Neural progenitor cell (in vitro differentiated cells): ENCODE results near the gene VAMP3. TPM values are rescaled to one million over a fixed set of nuclear protein-coding genes. Genes with fewer than 3 reads are reported as not detected.
A peak's percentile ranks its signal among the peaks of the same experiment; 100 is the strongest.

Experiments
- DNase-seq: peaks from one replicate; pipeline ENCODE4 v3.0.0-alpha.2; 2016; ENCODE audit warnings: low spot score
- H2AFZ ChIP-seq: fragments of 200-600 bp; sonication (generic); replicated peaks from 2 replicates; pipeline ENCODE4 v1.6.1; 2016; ENCODE audit warnings: antibody characterized with exemption
- H3F3A ChIP-seq: fragments of 200-600 bp; sonication (generic); 2 replicates; pipeline ENCODE4 v1.6.1; 2016; ENCODE audit warnings: antibody characterized with exemption, low read depth
- H3K27ac ChIP-seq: fragments of 200-600 bp; sonication (generic); 2 replicates; pipeline ENCODE4 v1.5.1; 2016; ENCODE audit warnings: mild to moderate bottlenecking
- H3K27me3 ChIP-seq: fragments of 200-600 bp; sonication (generic); 2 replicates; pipeline ENCODE4 v1.6.1; 2016; ENCODE audit warnings: mild to moderate bottlenecking, moderate library complexity
- H3K36me3 ChIP-seq: fragments of 200-600 bp; sonication (generic); 2 replicates; pipeline ENCODE4 v1.5.1; 2016
- H3K4me1 ChIP-seq: fragments of 200-600 bp; sonication (generic); 2 replicates; pipeline ENCODE4 v1.6.1; 2016; ENCODE audit warnings: mixed run types
- H3K4me2 ChIP-seq: fragments of 200-600 bp; sonication (generic); 2 replicates; pipeline ENCODE4 v1.6.1; 2016
- H3K4me3 ChIP-seq: fragments of 200-600 bp; sonication (generic); 2 replicates; pipeline ENCODE4 v1.5.1; 2016
- H3K79me2 ChIP-seq: fragments of 200-600 bp; sonication (generic); 2 replicates; pipeline ENCODE4 v1.6.1; 2016; ENCODE audit warnings: low read depth
- H3K9ac ChIP-seq: fragments of 200-600 bp; sonication (generic); 2 replicates; pipeline ENCODE4 v1.6.1; 2016
- H3K9me3 ChIP-seq: fragments of 200-600 bp; sonication (generic); 2 replicates; pipeline ENCODE4 v1.5.1; 2016; ENCODE audit warnings: low read depth
- H4K20me1 ChIP-seq: fragments of 200-600 bp; sonication (generic); 2 replicates; pipeline ENCODE4 v1.6.1; 2016; ENCODE audit warnings: low read depth
- H3K27ac Mint-ChIP-seq: 3 replicates; pipeline ENCODE4 v1.8.0; 2021; ENCODE audit warnings: mixed read lengths
- H3K27me3 Mint-ChIP-seq: 2 replicates; pipeline ENCODE4 v1.8.0; 2022; ENCODE audit warnings: low read depth, mild to moderate bottlenecking, inconsistent platforms, moderate library complexity, mixed read lengths; ENCODE audit not compliant: insufficient read depth
- H3K36me3 Mint-ChIP-seq: 3 replicates; pipeline ENCODE4 v1.8.0; 2021; ENCODE audit warnings: mixed read lengths
- H3K4me1 Mint-ChIP-seq: 3 replicates; pipeline ENCODE4 v1.8.0; 2021; ENCODE audit warnings: mixed read lengths
- H3K4me3 Mint-ChIP-seq: 3 replicates; pipeline ENCODE4 v1.8.0; 2021; ENCODE audit warnings: mild to moderate bottlenecking, moderate library complexity, mixed read lengths
- H3K9me3 Mint-ChIP-seq: 3 replicates; pipeline ENCODE4 v1.8.0; 2020; ENCODE audit warnings: mixed read lengths
- CTCF ChIP-seq: fragments of 200-600 bp; sonication (generic); IDR thresholded peaks from 2 replicates; pipeline ENCODE4 v1.5.1; 2017; ENCODE audit warnings: antibody characterized with exemption, mild to moderate bottlenecking
- EZH2 ChIP-seq: fragments of 200-600 bp; sonication (generic); IDR thresholded peaks from 2 replicates; pipeline ENCODE4 v1.6.1; 2017; ENCODE audit warnings: antibody characterized with exemption, mild to moderate bottlenecking, moderate library complexity
- EZH2phosphoT487 ChIP-seq: fragments of 200-600 bp; sonication (generic); IDR thresholded peaks from 2 replicates; pipeline ENCODE4 v1.6.1; 2017; ENCODE audit warnings: antibody characterized with exemption
- total RNA-seq: library from RNA; depleted of rRNA; stranded (reverse); fragments of >200 nt; gene quantifications from 2 replicates; pipeline ENCODE4 v1.2.3, GENCODE V29; 2015; ENCODE audit warnings: low replicate concordance

Gene VAMP3
- total RNA-seq, 1 donor from 2014 or later = 66.6 TPM

- Histone ChIP-seq H2AFZ (no peak overlapping the region), H3K4me2 (no peak overlapping the region), H3K9me3 (no peaks in the 10 kb centered on the region), H3K36me3 (no peaks in the 10 kb centered on the region), H3K4me3 (no peak overlapping the region), H3K4me1 (no peaks in the 10 kb centered on the region), H3F3A (no peaks in the 10 kb centered on the region), H4K20me1 (no peaks in the 10 kb centered on the region), H3K27me3 (no peaks in the 10 kb centered on the region), H3K27ac (no peak overlapping the region), H3K79me2 (no peaks in the 10 kb centered on the region), H3K9ac (no peak overlapping the region)
- peaks cover 12% of the 10 kb centered on the region for H3K36me3 Mint-ChIP-seq
- peaks cover 2% of the 10 kb centered on the region for H3K27me3 Mint-ChIP-seq
- no peak overlapping the region for H3K4me3 Mint-ChIP-seq
- no peak for TF ChIP-seq EZH2phosphoT487
- no peak for TF ChIP-seq CTCF
- no peak for DNase-seq
- no peaks in the 10 kb centered on the region for H3K4me1 Mint-ChIP-seq
- H3K9me3 Mint-ChIP-seq = no peaks in the 10 kb centered on the region
- H3K27ac Mint-ChIP-seq = no peak overlapping the region
Observed at GRCh38 chr1:7805460-7805859, 34.4 kb downstream of the VAMP3 start.

- DNase-seq = peak; percentile 38
- H3K27me3 Mint-ChIP-seq = peaks cover 2% of the 10 kb centered on the region
- no peak overlapping the region for H3K27ac Mint-ChIP-seq
- no peaks in the 10 kb centered on the region for H3K36me3 ChIP-seq
- peaks cover 6% of the 10 kb centered on the region for H3K9me3 Mint-ChIP-seq
- H3K9me3 ChIP-seq = no peaks in the 10 kb centered on the region
- no peaks in the 10 kb centered on the region for H3K79me2 ChIP-seq
- H3K4me2 ChIP-seq = no peak overlapping the region
- no peaks in the 10 kb centered on the region for H3K4me1 ChIP-seq
- no peak overlapping the region for H3K4me3 ChIP-seq
- peaks cover 28% of the 10 kb centered on the region for H3K36me3 Mint-ChIP-seq
- H3K27me3 ChIP-seq = no peaks in the 10 kb centered on the region
- H3K4me1 Mint-ChIP-seq = no peaks in the 10 kb centered on the region
- no peak overlapping the region for H2AFZ ChIP-seq
- TF ChIP-seq CTCF = peak; percentile 67
- no peak for TF ChIP-seq EZH2phosphoT487
- no peak overlapping the region for H3K4me3 Mint-ChIP-seq
- no peak overlapping the region for H3K9ac ChIP-seq
- H3F3A ChIP-seq = no peaks in the 10 kb centered on the region
- H3K27ac ChIP-seq = no peak overlapping the region
- H4K20me1 ChIP-seq = no peaks in the 10 kb centered on the region
Observed at GRCh38 chr1:7808253-7808844, 37.3 kb downstream of the VAMP3 start.

- H2AFZ ChIP-seq = no peak overlapping the region
- H3K27me3 ChIP-seq = no peaks in the 10 kb centered on the region
- Mint-ChIP-seq H3K4me3 (no peak overlapping the region), H3K36me3 (peaks cover 34% of the 10 kb centered on the region), H3K9me3 (peaks cover 17% of the 10 kb centered on the region), H3K27me3 (peaks cover 2% of the 10 kb centered on the region), H3K4me1 (no peaks in the 10 kb centered on the region), H3K27ac (no peak overlapping the region)
- H3K4me3 ChIP-seq = no peak overlapping the region
- H3K79me2 ChIP-seq = no peaks in the 10 kb centered on the region
- TF ChIP-seq EZH2phosphoT487 (no peak), EZH2 (no peak), CTCF (no peak)
- no peaks in the 10 kb centered on the region for H3K36me3 ChIP-seq
- no peaks in the 10 kb centered on the region for H4K20me1 ChIP-seq
- no peak for DNase-seq
- H3K4me1 ChIP-seq = no peaks in the 10 kb centered on the region
- H3F3A ChIP-seq = no peaks in the 10 kb centered on the region
- H3K27ac ChIP-seq = no peak overlapping the region
- no peak overlapping the region for H3K4me2 ChIP-seq
- no peak overlapping the region for H3K9ac ChIP-seq
- H3K9me3 ChIP-seq = no peaks in the 10 kb centered on the region
Observed at GRCh38 chr1:7809742-7810141, 38.6 kb downstream of the VAMP3 start.
